MM.1S (cell line): ENCODE results near the gene OR1J2.

Source experiments
- EZH2 ChIP-seq: fragments of 300-600 bp; sonication (generic); optimal IDR thresholded peaks from 2 replicates; pipeline ENCODE3; 2017; ENCODE audit warnings: low read depth, mild to moderate bottlenecking, antibody characterized with exemption, low read length, mixed read lengths
- TF ChIP-seq, protein P1 (sequence below): fragments of 300-600 bp; sonication (generic); IDR thresholded peaks from 2 replicates; pipeline ENCODE4 v1.5.1; 2016; ENCODE audit warnings: antibody characterized with exemption, low read length, mixed read lengths

DNA sequence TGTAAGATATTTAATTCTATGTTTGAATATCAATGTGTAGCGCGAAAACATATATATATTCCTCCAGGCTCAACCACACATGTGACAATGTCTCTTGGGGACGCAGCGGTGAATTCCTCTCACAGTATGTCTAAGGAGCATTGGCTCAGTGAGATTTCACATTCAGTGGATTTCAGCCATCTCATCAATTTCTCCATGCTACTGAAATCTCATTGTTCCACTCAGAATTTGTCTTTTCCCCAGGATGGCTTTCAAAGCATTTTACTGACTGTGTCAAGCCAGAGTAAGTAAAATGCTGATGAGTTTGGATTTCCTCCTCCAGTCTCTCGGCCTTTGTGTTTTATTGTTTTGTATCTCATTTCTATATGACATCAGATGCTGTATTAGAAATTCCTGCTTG lies 31.5 kb upstream of the OR1J2 start:
- TF ChIP-seq, protein P1, sequence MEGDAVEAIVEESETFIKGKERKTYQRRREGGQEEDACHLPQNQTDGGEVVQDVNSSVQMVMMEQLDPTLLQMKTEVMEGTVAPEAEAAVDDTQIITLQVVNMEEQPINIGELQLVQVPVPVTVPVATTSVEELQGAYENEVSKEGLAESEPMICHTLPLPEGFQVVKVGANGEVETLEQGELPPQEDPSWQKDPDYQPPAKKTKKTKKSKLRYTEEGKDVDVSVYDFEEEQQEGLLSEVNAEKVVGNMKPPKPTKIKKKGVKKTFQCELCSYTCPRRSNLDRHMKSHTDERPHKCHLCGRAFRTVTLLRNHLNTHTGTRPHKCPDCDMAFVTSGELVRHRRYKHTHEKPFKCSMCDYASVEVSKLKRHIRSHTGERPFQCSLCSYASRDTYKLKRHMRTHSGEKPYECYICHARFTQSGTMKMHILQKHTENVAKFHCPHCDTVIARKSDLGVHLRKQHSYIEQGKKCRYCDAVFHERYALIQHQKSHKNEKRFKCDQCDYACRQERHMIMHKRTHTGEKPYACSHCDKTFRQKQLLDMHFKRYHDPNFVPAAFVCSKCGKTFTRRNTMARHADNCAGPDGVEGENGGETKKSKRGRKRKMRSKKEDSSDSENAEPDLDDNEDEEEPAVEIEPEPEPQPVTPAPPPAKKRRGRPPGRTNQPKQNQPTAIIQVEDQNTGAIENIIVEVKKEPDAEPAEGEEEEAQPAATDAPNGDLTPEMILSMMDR = no peak
- TF ChIP-seq EZH2 = no peak
